HG03280 (cell line): ENCODE data around the gene DTWD2.

Experiments
- ATAC-seq: cut with Tn5 transposase; IDR thresholded peaks from one replicate; pipeline ENCODE4 v1.9.1; 2021; ENCODE audit warnings: mild to moderate bottlenecking, moderate library complexity; ENCODE audit not compliant: unreplicated experiment

Gene DTWD2, protein sequence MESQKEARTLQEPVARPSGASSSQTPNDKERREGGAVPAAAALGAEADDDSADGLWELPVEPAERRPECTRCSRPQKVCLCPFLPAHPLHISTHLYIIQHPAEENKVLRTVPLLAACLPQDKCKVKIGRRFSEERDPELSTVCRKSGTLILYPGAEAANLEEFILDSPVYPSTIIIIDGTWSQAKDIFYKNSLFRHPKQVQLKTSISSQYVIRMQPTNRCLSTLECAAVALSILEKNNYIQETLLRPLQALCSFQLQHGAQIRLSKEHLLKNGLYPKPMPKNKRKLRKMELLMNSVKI

DNA sequence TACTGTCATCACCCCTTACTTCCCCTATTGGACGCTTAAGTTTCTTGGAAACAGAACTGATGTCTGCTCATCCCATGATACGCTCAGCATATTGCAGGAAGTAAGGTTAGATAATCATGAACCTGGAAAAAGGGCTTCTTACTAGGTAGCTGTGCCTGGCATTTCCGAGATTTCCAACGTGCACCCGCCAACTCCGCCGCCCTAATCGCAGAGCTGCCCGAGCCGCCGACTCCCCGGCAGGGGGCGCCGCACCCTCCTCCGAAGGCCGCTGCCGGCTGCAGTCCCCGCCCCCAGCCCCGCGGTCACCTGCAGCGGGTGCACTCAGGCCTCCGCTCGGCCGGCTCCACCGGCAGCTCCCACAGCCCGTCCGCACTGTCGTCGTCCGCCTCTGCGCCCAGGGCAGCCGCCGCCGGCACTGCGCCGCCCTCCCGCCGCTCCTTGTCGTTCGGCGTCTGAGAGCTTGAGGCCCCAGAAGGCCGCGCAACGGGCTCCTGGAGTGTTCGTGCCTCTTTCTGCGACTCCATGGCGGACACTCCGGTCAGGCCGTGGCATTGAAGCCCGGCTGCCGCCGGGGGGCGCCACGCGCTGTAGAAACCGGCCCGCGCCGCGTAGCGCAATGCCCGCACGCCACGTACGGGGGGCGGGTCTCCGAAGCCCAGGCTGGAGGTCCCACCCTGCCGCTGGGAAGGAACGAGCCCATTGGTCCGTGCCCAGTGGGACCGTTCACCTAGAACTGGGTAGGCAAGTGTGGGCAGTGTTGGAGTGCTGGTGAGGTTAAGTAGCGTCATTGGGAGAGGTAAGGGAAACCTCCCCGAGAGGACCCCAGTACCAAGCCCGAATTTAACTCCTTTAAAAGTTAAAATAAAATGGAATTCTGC, at the start of gene DTWD2:
DTWD2 (minus strand) TSS at position 560 of the 878 bp plus-strand sequence; CDS start at position 524, 36 bp downstream.
- ATAC-seq: peak; percentile 95

DNA sequence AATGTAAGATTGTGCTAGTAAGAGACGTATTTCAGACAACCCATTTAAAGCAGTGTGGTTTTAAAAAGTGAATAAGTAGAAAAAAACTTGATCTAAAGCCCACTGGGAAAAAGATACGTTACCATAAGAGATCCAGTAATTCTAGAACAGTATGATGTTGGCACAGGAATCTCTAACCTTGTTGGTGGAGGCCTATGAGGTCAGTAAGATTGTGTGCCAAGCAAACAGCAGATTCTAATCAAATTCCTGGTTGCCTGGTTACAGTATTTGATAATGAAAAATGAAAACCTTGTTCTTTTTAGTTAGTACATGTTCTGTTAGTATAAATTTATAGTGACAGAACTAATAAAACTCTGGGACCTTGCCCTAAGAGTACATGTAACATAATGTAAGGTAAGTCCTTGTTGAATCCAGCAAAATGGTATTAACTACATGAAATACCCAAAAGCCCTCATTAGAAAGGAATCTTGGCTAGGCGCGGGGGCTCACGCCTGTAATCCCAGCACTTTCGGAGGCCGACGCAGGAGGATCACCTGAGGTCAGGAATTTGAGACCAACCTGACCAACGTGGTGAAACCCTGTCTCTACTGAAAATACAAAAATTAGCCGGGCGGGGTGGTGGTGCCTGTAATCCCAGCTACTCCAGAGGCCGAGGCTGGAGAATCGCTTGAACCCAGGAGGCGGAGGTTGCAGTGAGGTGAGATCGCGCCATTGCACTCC, 49.3 kb upstream of the DTWD2 start:
- no peak for ATAC-seq

DNA sequence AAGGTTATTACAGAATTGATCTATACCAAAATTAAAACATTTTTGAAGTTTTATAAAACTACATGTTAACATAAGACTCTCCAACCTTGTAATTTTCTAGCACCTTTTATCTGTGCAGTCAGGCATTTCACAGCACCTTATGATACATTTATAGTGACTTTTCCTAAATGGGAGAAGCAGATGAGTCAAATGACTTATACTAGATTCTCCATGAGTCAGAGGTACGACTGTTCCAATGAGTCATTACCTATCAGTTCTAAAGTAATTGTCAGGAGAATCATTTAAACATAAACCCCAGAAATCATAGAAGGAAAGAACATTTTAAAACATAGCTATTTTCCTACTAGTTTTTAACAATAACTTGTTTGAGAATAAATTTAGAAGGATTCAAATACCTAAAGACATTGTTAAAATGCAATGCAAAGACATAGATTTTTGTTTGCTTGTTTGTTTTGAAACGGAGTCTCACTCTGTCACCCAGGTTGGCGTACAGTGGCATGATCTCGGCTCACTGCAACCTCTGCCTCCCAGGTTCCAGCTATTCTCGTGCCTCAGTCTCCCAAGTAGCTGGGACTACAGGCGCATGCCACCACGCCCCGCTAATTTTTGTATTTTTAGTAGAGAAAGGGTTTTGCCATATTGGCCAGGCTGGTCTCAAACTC, 47.9 kb upstream of the DTWD2 start:
- no peak for ATAC-seq

DNA sequence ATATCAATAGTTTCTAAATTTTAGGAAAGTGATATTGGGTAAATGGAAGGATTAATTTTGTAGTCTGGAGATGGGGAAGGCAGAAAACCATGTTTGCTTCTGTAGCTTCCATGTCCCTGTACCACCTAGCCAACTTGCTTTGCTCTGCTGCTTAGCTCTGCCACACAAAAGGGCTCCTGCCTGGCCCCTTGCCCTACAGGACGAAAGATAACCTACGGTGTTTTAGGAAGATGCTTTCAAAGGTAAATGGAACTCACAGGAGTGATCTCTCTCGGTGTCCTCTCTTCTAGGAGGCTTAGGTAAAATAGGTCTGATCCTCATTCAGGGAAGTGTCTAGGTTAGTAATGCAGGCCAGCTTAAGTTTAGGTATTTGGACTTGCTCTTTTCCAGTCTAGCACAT, 44.8 kb upstream of the DTWD2 start:
- no peak for ATAC-seq

DNA sequence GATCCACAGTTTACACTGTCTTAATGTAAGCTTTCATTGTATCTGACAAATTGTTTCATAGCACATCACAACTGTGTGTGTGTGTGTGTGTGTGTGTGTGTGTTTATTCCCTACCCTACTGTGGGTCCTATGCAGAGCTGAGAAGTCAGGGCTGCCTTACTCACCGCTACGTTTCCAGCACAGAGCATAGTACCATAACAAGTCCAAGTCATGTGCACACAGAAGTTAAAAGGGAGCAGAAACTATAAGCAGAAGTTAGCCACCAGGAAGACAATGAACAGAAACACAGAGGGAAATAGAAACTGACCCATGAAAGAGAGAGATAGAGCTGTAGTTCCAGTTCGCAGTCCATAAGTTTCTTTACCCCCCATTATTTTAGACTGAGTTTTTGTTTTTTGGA, 44.3 kb upstream of the DTWD2 start:
- ATAC-seq: peak; percentile 31

DNA sequence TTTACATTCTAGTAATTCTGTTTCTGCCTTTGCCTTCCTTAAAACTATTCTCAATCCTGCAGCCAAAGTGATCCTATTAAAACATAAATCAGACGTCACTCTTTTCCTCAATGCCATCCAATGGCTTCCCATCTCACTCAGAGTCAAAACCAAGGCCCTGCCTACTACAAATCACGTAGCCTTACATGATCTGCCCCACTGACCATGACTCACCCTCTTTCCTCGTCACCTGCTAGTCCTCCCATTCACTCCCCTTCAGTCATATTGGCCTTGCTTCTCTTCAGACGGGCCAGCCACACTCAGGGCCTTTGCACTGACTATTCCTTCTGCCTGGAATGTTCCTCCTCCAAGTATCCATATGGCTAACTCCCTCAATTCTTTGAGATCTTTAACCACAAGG, 43.6 kb upstream of the DTWD2 start:
- peak; percentile 43 for ATAC-seq

DNA sequence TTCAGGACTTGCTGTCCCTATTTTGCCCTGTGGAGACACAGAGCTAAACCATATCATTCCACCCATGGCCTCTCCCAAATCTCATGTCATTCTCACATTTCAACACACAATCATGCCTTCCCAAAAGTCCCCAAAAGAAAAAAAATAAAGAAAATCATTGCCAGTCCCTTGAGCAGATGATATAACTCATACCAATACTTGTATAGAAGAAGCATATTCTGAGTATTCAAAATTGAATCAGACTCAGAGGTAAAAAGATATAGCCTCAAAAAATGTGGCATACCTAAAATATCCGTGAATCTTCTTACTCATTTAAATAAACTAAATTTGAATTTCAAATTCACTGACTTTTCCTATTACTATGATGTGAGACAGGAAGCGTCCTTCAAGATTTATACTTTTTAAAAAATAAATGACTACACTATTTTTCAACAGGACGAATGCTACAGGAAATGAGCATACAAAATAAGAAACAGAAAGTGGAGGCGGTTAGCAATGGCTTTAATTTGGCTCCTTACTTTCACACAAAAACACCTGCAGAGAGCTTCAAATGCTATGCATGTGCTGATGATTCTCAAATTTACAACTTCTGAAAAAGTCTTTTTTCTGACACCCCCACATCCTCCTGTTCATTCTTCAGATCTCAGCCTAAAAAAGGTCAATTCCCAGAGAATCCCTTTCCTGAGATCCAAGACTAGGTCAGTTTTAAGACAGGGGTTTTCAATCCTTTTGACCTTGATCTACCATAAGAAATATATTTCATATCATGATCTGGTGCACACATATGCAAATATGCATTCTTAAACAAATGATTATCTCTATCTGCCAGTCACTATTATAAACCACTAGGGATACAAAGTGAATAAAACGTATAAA, 42.9 kb upstream of the DTWD2 start:
- ATAC-seq: peak; percentile 87

DNA sequence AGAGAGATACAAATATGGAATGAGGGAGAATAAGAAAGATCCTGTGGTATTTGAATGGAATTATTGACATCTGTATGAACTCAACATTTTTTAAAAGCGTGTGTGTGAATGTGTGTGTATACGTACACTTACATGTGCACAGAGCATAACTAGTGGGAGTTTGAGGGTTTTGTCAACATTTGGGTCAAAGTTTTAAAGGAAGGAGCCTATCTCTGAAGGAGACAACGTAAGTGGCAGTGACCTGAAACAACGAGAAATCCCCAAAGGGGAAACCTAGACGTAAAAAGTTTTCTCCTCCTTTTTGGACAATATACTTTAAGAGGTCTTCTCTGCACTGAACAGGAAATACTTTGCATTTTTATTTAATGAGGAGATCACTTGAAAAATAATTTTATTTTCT, 40.2 kb upstream of the DTWD2 start:
- ATAC-seq: no peak

DNA sequence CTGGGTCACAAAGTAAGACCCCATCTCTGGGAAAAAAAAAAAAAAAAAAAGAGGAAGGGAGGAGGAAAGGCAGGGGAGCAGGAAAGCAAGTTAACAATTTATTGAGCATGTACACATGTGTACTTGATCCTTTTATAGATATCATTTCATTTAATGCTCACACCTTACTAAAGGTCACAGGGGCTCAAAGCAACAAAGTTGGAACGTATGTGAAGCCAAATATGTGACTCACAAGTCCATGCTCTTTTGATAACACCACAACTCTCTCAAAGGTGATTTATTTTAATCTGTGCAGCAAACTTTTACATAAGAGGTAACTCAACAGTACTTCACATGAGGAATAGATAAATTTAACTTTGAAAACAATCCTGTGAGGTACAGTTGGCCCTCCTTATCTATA, 34.4 kb upstream of the DTWD2 start:
- no peak for ATAC-seq

DNA sequence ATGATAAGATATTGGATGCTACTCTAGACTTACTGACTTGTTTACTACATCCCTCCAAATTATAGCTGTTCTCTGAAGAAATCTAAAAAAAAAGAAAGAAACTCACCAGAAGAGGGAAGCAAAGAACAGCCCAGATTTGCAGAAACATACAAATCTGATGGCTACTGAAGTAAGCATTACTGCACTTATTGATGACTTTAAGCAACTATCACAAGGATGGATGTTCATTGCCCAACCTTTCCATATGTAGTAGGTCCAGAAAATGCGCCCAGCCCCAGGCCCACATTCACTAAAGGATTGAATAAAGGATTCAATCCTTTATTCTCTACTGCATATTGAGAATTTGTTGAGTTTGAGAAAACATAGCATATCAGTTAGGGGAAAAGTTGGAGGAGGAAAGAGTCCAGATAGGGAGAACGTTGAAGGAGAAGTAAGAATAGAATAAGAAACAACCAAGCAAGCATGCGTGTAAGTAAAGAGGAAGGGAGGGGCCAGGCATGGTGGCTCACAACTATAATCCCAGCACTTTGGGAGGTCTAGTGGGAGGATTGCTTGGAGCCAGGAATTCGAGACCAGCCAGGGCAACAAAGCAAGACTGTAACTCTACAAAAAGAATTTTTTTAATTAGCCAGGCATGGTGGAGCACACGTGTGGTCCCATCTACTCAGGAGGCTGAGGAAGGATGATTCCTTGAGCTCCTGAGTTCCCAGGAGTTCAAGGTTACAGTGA, 33.8 kb upstream of the DTWD2 start:
- peak; percentile 80 for ATAC-seq

DNA sequence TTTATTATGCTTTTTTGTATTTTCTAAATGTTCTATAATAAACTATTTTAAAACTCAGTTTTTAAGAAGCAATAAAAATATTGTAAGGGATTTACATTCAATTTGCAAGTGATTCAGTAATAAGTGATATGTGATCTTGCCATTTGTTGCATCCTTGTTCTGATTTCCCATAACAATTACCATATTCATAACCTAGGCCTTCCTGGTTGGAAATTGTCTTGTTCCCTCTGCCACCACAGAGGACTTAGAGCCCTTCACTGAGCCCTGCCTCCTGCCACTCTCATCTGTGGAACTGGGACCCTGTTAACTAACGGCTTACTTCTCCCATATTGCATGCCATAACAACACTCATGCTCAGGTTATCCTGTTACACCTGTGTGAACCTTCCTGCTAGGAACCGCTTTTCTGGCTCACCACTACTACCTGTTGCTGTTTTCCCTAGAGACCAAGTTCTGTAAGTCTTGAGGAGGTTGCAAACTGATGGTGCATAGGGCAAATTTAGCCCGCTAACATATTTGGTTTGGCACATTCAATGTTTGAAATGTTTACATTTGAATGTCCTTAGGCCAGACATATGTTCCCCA, 32.9 kb upstream of the DTWD2 start:
- no peak for ATAC-seq

DNA sequence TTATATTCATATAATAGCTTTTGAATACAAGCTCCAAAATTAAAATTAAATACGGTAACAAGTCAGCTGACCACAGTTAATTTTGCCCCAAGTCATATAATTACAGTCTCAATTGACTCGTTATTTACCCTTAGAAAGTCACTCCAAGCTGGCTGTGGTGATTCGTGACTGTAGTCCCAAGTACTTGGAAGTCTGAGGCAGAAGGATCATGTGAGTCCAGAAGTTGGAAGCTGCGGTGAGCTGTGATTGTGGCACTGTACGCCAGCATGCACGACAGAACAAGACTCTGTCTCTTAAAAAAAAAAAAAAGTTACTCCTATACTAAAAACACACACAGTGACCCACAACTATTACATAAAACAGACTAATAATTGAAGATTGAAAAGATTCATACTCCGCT, 31.6 kb upstream of the DTWD2 start:
- no peak for ATAC-seq

DNA sequence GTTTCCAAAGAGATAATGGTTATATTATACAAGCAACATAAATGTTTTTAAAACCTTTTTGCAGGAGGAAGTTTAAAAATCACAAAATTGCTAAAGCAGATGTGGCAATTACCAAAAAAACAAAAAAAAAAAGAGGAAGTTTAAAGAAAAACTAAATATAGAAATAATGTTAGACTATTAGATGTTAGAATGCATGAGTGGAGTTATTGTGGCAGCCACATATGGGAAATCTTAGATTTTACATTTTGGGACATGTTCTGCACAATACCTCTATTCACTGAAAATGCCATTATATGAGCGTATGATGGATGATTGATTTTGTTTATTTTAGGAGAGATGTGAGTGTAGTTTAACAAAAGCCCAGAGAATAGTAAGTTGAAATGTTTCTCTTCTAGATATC, 31.2 kb upstream of the DTWD2 start:
- ATAC-seq: no peak

DNA sequence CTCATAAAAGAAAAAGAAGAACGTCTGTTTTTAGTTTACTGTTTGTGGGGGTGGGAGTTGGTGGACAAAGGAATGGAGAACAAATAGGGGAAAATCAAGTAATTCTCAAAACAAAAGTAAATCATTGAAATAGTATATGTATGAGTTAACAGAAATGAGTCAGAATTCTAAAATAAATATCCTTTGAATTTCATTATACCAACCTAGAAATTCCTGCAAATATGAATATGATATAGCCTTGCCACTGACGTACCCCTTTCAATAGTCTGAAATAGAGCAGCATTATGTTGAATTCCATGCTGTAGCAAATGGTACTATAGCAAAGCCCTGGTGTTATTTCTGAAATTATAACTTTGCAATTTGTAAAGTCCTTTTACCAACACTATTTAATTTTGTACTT, 29.6 kb upstream of the DTWD2 start:
- ATAC-seq: no peak

DNA sequence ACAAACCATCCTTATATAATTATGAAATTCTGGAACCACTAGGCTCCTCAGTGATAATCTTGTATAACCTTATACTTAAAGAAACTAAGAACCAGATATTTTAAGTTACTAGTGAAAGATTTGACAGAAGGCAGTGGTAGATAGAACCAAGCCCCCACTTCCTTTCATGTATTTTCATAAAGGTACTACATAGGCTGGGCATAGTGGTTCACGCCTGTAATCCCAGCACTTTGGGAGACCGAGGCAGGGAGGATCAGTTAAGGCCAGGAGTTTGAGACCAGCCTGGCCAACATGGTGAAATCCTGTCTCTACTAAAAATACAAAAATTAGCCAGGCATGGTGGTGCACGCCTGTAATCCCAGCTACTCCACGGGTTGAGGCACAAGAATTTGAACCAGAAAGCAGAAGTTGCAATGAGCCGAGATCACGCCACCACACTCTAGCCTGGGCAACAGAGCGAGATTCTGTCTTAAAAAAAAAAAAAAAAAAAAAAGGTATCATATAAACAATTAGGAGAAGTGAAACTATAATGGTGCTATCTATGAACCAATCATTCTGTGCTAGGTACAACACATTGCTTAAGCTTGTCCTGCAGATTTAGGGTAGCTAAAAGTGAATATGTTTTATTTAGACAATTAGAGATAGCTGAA, 27.9 kb upstream of the DTWD2 start:
- ATAC-seq: peak; percentile 81

DNA sequence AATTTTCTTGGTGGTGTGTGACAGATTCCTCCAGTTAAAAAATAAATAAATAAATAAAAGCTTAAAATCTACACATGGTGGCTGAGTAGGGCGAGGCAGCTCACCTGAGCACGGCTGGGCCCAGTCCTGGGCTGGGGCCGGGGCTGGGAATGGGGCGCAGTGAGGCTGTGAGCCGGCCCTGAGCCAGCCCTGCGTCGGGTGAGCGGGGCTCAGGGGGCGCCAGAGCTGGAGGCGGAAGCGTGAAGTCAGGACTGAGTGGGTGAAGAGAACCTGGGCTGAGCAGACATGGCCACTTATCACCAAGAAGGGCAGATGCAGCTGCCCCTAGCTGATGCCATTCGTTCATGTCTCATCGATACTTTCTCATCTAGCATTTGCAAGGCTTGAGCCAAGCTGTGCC, 22.8 kb upstream of the DTWD2 start:
- no peak for ATAC-seq

DNA sequence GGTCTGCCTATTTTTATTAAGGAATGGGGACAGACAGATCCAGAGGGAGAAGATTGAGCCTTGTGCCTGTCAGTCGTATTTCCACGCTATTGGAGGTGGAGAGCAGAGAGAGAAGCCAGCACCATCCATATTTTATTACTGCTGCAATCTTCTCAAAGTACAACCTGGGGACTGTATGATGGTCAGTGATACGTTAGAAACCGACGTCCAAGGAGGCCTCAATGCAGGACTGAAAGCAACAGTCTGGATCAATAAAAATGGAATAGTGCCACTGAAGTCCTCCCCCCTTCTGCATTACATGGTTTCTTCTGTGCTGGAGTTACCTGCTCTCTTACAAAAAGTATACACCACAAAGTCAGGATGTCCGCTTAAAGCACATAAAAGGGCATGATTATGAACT, 21.9 kb upstream of the DTWD2 start:
- ATAC-seq: no peak

DNA sequence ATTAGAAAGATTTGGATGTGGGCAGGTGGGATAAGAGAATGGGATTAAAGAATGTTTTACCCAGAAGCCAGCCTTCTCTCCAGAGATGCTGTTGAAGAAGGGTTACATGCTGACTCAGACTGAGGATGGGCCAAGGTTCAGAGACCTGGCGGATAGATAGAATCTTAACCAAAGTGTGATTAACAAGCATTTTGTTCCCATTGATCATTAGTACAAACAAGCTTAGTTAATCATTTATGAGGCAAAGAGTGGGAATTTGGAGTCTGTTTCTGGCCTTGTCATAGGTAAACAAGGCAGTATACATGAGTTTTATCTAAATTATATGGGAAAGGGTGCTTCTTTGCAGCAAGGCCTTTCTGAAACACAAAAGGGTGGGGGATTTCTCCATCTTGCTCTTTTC, 20.8 kb upstream of the DTWD2 start:
- ATAC-seq: no peak

DNA sequence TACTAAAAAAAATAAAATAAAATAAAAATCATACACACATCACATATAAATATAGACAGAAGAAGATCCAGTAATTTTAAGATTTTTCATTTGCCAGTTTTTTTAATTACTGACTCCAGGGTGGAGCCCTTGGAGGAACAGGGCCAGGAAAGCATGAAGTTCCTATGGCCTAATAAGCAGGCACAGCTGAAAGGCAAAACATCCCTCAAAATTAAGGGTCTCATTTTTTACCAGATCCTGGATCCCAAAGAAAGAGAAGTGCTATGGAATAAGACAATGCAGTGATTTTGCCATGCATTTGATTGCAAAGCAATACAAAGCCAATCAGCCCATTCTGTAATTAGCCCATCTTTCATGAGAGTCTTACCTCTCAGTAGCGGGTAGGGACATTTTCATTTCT, 11.3 kb upstream of the DTWD2 start:
- ATAC-seq: no peak
